ENCODE data around the gene CYP1A2. TPM values are rescaled to one million over a fixed set of nuclear protein-coding genes. Genes with fewer than 3 reads are reported as not detected.

The CYP1A2 gene
- total and polyA plus RNA-seq, 9 of the 15 experiments (the other 6 are each of a cell fraction or from before 2014, with no cell fraction given): not detected

GRCh38 chr15:74746389-74746788 is 2.3 kb upstream of the CYP1A2 start:
- H3K9me3 ChIP-seq (replicated peaks; ENCODE audit: control insufficient read depth, insufficient read depth, low read depth, low read length): peaks cover 4% of the 10 kb centered on the region
- intact Hi-C loops (cut with micrococcal nuclease) (no loop called here), in situ Hi-C loops (cut with MboI) (no loop called here)
- no peaks in the 10 kb centered on the region for H3K9me1 ChIP-seq (ENCODE audit: control insufficient read depth, insufficient read depth, low read length)
- H3K36me3 ChIP-seq (ENCODE audit: control insufficient read depth, insufficient read depth, low read length): no peaks in the 10 kb centered on the region
- H3K79me2 ChIP-seq (ENCODE audit: control insufficient read depth, insufficient read depth, low read length): no peaks in the 10 kb centered on the region
- no peaks in the 10 kb centered on the region for H3K4me1 ChIP-seq (replicated peaks in 1 of 2; ENCODE audit: control insufficient read depth in 2 of 2, insufficient read depth in 2 of 2, low read length in 2 of 2)
- DNase-seq (ENCODE audit: extremely low read depth in 1 of 4, low spot score in 3 of 4) (no peak), FAIRE-seq (no peak), ATAC-seq (no peak)
- peaks cover 13 to 58% of the 10 kb centered on the region in 2 experiments; a peak in 4 of 5 replicates for H3K27me3 ChIP-seq (ENCODE audit: control insufficient read depth in 2 of 2, insufficient read depth in 2 of 2, low read length in 2 of 2)
- CTCF ChIA-PET (ENCODE audit: low intra/inter-chr PET ratio): no interaction called here
- H3K4me3 ChIP-seq: no peak overlapping the region
- H4K20me1 ChIP-seq (replicated peaks; ENCODE audit: control insufficient read depth, insufficient read depth, low read length): no peaks in the 10 kb centered on the region
- no peak overlapping the region for H2AFZ ChIP-seq (ENCODE audit: low read depth, low read length)
- H3K9ac ChIP-seq (ENCODE audit: insufficient read depth in 1 of 2, low read depth in 2 of 2, low read length in 2 of 2): no peak overlapping the region
- no TSS peak for BruUV-seq (replicated peaks)
- H3K27ac ChIP-seq (ENCODE audit: extremely low read depth, low read depth, low read length): no peak overlapping the region
- TF ChIP-seq ZNF224 (CRISPR knock-in tag; IDR thresholded peaks at IDR 0.05) (no peak), MAFK (IDR thresholded peaks at IDR 0.05; ENCODE audit: low read length) (peak; percentile 23; the same call in 1 of the 2 replicates), RNF219 (CRISPR knock-in tag; IDR thresholded peaks at IDR 0.05) (no peak), ELK1 (CRISPR knock-in tag; IDR thresholded peaks at IDR 0.05) (no peak), C11orf30 (IDR thresholded peaks at IDR 0.05; ENCODE audit: low read depth) (peak; percentile 59; the same call in 1 of the 2 replicates), STAT5B (CRISPR knock-in tag; IDR thresholded peaks at IDR 0.05) (no peak), ZNF316 (IDR thresholded peaks at IDR 0.05) (peak; percentile 77), ZNF431 (CRISPR knock-in tag; IDR thresholded peaks at IDR 0.05) (no peak), SMAD4 (CRISPR knock-in tag; conservative IDR thresholded peaks at IDR 0.05) (no peak), KLF6 (CRISPR knock-in tag; IDR thresholded peaks at IDR 0.05; ENCODE audit: borderline replicate concordance) (no peak), ZNF133 (CRISPR knock-in tag; IDR thresholded peaks at IDR 0.05) (no peak), MAFG (tag; conservative IDR thresholded peaks at IDR 0.05) (0 out of 2 replicates have a peak, but pooled peaks have one; percentile 38), MAFF (IDR thresholded peaks at IDR 0.05; ENCODE audit: low read length) (peak; percentile 50; the same call in 1 of the 2 replicates), TAF9B (IDR thresholded peaks at IDR 0.05; ENCODE audit: partially characterized antibody) (no peak), ZNF444 (CRISPR knock-in tag; IDR thresholded peaks at IDR 0.05) (no peak)
- H3K4me2 ChIP-seq (ENCODE audit: insufficient read depth, low read length): no peak overlapping the region
- POLR2A ChIA-PET: no interaction called here
- 1% methylated on average over 4 of the region's 4 CpGs for WGBS (ENCODE audit: insufficient coverage, low coverage, missing lambda C conversion rate)

Data from K562 (cell line).